Measurements from ENCODE around the gene SPEM2.

The SPEM2 gene

DNA sequence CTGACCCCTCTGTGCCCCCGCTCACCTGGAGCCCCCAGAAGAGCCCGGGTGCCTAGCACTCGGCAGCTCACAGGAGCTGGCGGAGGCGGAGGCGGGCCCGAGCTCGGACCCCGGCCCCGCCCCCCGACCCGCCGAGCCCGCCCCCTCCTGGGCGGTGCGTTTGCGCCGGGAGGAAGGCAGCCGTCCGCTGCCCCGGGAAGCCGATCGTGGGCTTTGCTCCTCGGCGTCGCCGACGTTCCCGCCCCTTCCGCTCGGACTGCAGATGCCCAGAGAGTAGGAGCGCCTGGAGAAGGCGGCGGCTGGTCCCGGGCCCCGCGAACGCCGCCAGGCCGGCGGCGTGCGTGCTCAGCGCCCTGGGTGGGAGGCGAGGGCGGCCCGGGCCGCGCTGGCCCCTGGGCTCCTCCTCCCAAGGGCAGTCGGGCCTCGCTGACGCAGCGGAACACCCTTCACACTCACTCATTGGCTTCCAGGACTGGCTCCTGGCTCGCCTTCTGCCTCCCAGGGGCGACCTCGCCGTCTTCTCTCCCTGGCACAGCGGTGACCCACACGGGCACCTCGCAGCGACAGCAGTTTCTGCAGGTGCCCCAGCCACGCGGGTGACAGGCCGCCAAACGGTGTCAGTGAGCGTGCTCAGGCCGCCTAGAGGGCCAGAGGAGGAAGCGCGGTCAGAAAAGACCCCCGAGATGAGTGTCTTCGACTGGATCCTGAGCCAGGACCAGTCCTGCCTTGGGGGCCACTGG lies 30.8 kb upstream of the SPEM2 start, which contains the start of gene PLSCR3:
Gene PLSCR3 (minus strand): TSS at position 74 of the 740 bp plus-strand sequence. CDS start 415 bp downstream, outside the sequence.
- TF ChIP-seq ZFX (IDR thresholded peaks at IDR 0.05): peak; percentile 20; the same call in 1 of the 2 replicates
- TF ChIP-seq, protein P1, sequence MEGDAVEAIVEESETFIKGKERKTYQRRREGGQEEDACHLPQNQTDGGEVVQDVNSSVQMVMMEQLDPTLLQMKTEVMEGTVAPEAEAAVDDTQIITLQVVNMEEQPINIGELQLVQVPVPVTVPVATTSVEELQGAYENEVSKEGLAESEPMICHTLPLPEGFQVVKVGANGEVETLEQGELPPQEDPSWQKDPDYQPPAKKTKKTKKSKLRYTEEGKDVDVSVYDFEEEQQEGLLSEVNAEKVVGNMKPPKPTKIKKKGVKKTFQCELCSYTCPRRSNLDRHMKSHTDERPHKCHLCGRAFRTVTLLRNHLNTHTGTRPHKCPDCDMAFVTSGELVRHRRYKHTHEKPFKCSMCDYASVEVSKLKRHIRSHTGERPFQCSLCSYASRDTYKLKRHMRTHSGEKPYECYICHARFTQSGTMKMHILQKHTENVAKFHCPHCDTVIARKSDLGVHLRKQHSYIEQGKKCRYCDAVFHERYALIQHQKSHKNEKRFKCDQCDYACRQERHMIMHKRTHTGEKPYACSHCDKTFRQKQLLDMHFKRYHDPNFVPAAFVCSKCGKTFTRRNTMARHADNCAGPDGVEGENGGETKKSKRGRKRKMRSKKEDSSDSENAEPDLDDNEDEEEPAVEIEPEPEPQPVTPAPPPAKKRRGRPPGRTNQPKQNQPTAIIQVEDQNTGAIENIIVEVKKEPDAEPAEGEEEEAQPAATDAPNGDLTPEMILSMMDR (conservative IDR thresholded peaks at IDR 0.05): no peak; the same call in 1 of the 2 replicates
- peak within 1 kb of the TSS; percentile 82 for H3K27ac ChIP-seq

DNA sequence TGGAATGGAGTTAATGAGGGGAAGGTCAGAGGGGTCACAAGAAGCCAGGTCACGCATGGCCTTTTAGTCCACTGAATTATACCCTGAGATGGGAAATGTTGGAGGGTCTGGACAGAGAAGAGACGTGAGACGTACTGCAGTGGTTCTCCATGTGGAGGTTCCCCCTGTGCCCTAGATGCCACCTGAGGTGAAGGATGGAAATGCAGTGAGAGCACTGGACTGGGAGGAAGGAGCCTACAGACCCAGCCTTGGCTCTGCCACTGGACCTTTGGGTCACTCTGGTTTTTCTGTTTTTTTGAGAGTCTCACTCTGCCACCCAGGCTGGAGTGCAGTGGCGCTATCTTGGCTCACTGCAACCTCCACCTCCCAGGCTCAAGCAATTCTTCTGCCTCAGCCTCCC lies 29.3 kb upstream of the SPEM2 start:
- no peak for TF ChIP-seq ZFX (IDR thresholded peaks at IDR 0.05)
- TF ChIP-seq, protein P1 (conservative IDR thresholded peaks at IDR 0.05): no peak
- no peak overlapping the region for H3K27ac ChIP-seq

DNA sequence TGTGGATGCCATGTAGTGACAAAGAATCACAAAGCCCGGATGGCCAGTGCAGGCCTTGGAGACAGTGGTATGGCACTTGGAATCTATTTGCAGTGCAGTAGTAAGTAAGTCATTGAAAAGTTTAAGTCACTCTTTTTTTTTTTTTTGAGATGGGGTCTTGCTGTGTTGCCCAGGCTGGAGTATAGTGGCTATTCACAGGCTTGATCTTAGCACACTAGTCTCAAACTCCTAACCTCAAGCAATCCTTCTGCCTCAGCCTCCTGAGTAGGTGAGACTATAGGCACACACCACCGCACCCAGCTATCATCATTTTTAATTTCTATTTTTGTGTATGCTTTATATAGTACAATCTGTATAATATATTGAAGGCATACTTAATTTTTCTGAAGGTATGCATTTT lies 26.8 kb upstream of the SPEM2 start:
- no peak overlapping the region for H3K27ac ChIP-seq
- TF ChIP-seq, protein P1 (conservative IDR thresholded peaks at IDR 0.05): no peak
- no peak for TF ChIP-seq ZFX (IDR thresholded peaks at IDR 0.05)

DNA sequence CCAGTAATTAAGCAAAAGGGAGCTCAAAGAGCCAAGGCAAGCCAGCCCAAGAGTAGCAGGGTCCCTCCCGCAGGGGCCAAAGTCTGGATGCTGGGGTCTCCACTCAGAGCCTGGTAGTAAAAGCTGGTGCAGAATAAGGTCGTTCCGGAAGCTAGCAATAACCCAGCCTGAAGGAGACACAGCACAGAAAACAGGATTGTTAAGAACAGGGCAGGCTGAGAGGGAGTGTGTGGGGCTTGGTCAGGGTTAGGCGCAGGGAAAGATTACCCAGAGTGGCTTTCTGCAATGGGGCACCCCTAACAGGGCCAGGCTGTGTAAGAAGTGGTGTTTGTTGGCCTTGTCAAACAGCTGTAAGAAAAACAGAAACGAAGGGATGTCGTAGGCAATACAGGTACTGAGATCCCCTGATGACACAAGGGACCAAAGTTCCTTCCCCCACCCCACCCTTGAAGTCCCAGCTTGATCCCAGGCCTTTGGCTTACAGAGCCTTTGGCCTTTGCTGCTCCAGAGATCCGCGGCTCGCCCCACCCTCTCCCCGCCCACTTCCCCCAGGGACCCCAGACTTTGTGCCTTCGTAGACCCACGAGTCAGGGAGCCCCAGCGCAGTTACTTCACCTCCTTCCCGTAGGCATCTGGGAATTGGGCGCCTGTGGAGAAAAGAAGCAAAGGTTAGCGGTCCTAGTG lies 22.2 kb upstream of the SPEM2 start:
- peak overlapping the region; percentile 86 for H3K27ac ChIP-seq

DNA sequence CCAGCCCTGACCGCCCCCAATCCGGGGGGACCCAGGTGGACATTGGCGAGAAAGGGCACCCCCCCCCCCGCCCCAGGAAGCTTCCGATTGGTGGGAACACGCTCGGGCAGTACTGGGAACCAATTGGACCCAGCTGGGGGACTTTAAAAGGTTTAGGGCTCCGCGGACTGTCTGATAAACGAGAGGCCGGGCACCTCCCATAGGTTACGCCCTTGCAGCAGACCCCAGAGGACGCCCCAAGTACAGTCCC lies 21.8 kb upstream of the SPEM2 start:
- peak overlapping the region; percentile 86 for H3K27ac ChIP-seq
- TF ChIP-seq ZFX (IDR thresholded peaks at IDR 0.05): 0 out of 2 replicates have a peak, but pooled peaks have one; percentile 13
- TF ChIP-seq, protein P1 (conservative IDR thresholded peaks at IDR 0.05): no peak

More for the DNA sequence above, 22.2 kb upstream of the SPEM2 start:
- TF ChIP-seq, protein P1 (conservative IDR thresholded peaks at IDR 0.05): no peak
- TF ChIP-seq ZFX (IDR thresholded peaks at IDR 0.05): no peak

DNA sequence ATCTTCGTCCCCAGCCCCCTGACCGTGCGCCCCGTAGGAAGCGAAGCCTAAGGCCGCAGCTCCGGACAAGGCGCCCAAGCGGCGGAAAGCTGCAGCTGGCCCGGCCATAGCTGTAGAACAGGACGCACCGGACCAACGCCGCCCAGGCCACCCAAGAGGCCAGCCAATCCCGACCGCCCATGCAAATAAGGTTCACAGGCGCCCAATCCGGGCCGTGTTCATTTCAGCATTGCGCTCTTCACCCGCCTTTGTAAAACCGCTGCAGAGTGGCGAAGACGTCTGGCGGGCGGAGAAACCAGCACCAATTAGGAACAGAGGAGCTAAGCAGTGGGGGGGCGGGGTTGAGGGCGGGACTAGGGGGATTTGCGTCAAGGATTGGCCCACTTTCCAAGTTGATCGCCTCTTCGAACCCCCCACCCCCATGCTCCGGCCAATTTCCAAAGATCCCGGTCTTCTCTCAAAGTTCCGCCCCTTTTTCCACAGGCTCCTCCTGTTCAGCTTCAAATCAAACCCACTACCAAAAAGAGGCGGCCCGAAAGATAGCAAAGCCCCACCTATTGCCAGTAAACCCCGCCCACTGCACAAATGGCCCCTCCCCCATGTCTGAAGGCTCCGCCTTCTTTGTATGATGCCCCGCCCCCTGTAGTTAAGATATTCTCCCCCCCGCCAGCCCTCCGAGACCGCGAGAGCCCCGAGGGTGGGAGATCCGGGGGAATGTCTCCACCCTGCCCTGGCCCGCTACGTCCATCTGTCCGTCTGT lies 21.3 kb upstream of the SPEM2 start, which contains the start of gene TMEM256:
Gene TMEM256 (minus strand): TSS at position 121 of the 760 bp plus-strand sequence. CDS start 13 bp downstream, at position 108.
- no peak for TF ChIP-seq ZFX (IDR thresholded peaks at IDR 0.05)

DNA sequence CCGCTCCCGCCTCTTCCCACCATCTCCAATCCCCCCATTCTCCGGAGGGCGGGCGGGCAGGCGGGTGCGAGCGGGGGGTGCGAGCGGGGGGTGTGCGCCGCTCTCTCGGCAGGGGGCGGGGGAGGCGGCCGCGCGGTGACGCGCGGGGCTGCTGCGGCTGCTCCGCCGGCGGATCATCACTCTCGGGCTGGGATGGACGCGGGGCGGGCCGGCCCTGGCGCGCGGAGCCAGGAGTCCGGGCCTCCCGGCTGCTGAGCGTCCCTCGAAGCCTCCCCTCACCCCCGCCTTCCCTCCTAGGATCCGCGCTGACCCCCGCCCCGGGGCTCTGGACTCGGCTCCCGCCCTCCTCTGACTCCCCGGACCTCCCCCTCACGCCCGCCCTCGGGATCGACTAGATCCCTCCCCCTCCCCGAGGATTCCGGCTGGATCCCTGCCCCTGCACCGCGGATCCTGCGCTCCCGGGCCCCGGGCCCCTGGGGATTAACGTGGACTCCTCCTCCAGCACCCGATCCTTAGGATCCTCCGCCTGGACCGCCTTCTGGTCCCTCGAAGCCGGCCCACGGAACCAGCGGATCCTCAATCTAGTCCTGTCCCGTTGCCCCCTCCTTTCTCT lies 20.6 kb upstream of the SPEM2 start:
- peak overlapping the region; percentile 86 for H3K27ac ChIP-seq
- no peak for TF ChIP-seq ZFX (IDR thresholded peaks at IDR 0.05)
- TF ChIP-seq, protein P1 (conservative IDR thresholded peaks at IDR 0.05): no peak

More for the DNA sequence above, 21.3 kb upstream of the SPEM2 start, which contains the start of gene TMEM256:
- H3K27ac ChIP-seq: peak within 1 kb of the TSS; percentile 86

Data from C4-2B (cell line).